HG03064 (cell line): ENCODE measurements around the gene RPS24.

Experiments used
- ATAC-seq: cut with Tn5 transposase; IDR thresholded peaks from one replicate; pipeline ENCODE4 v1.9.1; 2021; ENCODE audit warnings: low read depth; ENCODE audit not compliant: unreplicated experiment

RPS24 gene

DNA sequence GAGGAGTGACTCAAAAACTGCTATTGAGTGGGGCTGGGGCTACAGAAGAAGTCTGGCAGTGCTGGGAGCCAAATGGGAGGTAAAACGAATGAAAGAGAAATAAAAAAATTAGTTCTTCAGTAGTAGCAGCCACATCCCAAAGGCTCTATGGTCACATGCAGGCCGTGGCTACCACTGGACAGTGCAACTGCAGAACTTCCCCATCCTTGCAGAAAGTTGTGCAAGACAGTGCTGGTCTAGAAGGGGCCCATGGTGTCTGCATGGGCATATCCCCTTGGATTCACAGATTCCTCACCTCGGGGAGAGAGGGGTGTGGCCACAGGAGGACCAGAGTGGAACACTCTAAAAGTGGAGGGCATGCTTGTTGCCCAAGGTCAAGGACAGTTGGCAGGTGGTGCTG is 47.6 kb downstream of the RPS24 start:
- ATAC-seq, result no peak

DNA sequence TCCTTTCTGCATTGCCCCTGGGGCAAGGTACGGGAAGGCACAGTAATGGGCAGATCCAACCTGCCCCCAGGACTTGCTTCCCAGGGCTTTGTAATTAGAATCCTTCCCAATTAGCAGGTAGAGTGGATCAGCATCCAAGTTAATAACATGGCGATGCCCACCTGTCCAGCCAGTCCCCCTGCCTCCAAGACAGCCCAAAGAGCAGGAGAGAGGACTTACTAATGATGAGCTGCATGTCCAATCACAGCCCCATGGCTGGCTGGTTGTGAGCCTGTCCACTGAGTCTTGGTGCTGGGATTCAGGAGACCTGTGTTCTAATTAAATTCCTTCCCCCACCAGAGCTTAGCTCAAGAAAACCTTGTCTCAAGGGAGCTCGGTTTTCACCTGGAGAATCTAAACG is 49.0 kb downstream of the RPS24 start:
- ATAC-seq, result no peak
